HepG2 (cell line): ENCODE data around the gene EPS8L1.

Experiments used
- TAF1 ChIP-seq: sonication (generic); formaldehyde crosslinking; IDR thresholded peaks from 2 replicates; pipeline ENCODE4 v1.4.0; 2020; ENCODE audit warnings: missing genetic modification reagents
- ZEB1 ChIP-seq: IDR thresholded peaks from 2 replicates; pipeline ENCODE4 v1.6.1; 2012; ENCODE audit warnings: mild to moderate bottlenecking, low read depth, inconsistent platforms; ENCODE audit not compliant: insufficient replicate concordance
- ZMYM4 ChIP-seq: sonication (generic); formaldehyde crosslinking; IDR thresholded peaks from 2 replicates; pipeline ENCODE4 v1.8.1; 2023; ENCODE audit warnings: mild to moderate bottlenecking, missing genetic modification reagents
- ZNF660 ChIP-seq: sonication (generic); formaldehyde crosslinking; IDR thresholded peaks from 2 replicates; pipeline ENCODE4 v1.5.1; 2020; ENCODE audit warnings: mild to moderate bottlenecking, low read depth, missing genetic modification reagents, borderline replicate concordance

GRCh38 chr19:55134736-55135135, 59.1 kb downstream of the EPS8L1 start:
- TF ChIP-seq TAF1, result no peak
- TF ChIP-seq ZEB1, result no peak
- TF ChIP-seq ZNF660 (CRISPR knock-in tag), result no peak
- no peak for TF ChIP-seq ZMYM4
